ENCODE data around the gene GJB6. TPM values are rescaled to one million over a fixed set of nuclear protein-coding genes. Genes with fewer than 3 reads are reported as not detected.

The GJB6 gene
- total and polyA plus RNA-seq, 2 donors from 2014 or later: not detected

DNA sequence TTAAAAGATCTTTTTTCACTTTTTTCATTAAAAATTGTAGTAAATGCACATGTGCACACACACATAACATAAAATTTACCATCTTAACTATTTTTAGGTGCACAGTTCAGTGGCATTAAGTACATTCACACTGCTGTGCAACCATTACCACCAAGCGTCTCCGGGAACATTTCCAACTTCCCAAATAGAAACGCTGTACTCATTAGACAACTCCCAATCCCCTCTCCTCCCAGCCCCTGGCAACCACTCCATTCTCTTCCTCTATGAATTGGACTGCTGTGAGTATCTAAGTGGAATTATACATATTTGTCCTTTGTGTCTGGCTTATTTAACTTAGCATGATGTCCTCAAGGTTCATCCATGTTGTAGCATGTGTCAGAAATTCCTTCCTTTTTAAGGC, 50.9 kb downstream of the GJB6 start:
- TF ChIP-seq CTCF (IDR thresholded peaks at IDR 0.05; ENCODE audit: borderline replicate concordance, extremely low read depth, insufficient read depth): no peak
- Histone ChIP-seq H3K4me3 (ENCODE audit: low read length in 3 of 3) (no peak overlapping the region), H3K4me1 (ENCODE audit: control insufficient read depth in 2 of 3, insufficient read depth in 2 of 3, low read depth in 1 of 3, low read length in 3 of 3) (peaks cover 0 to 2% (median 0%) of the 10 kb centered on the region in 3 donors), H3K9ac (ENCODE audit: low read length in 3 of 3) (no peak overlapping the region), H3K9me3 (ENCODE audit: control insufficient read depth in 2 of 3, insufficient read depth in 1 of 3, low read length in 3 of 3) (no peaks in the 10 kb centered on the region), H3K27ac (ENCODE audit: low read depth in 2 of 2, low read length in 2 of 2) (no peak overlapping the region), H3K36me3 (ENCODE audit: control insufficient read depth in 2 of 3, insufficient read depth in 3 of 3, low read length in 3 of 3) (no peaks in the 10 kb centered on the region), H3K27me3 (ENCODE audit: control insufficient read depth, insufficient read depth, low read length) (peaks cover 3% of the 10 kb centered on the region)
- DNase-seq: no peak
- intact Hi-C loops (cut with DNase I): no loop called here
- FAIRE-seq: no peak

GRCh38 chr13:20178156-20178555, 54.0 kb downstream of the GJB6 start:
- intact Hi-C loops (cut with DNase I): no loop called here
- Histone ChIP-seq H3K27me3 (ENCODE audit: control insufficient read depth, insufficient read depth, low read length) (peaks cover 3% of the 10 kb centered on the region), H3K36me3 (ENCODE audit: control insufficient read depth in 2 of 3, insufficient read depth in 3 of 3, low read length in 3 of 3) (no peaks in the 10 kb centered on the region), H3K4me1 (ENCODE audit: control insufficient read depth in 2 of 3, insufficient read depth in 2 of 3, low read depth in 1 of 3, low read length in 3 of 3) (no peaks in the 10 kb centered on the region), H3K9ac (ENCODE audit: low read length in 3 of 3) (no peak overlapping the region), H3K9me3 (ENCODE audit: control insufficient read depth in 2 of 3, insufficient read depth in 1 of 3, low read length in 3 of 3) (no peaks in the 10 kb centered on the region), H3K27ac (ENCODE audit: low read depth in 2 of 2, low read length in 2 of 2) (no peak overlapping the region), H3K4me3 (ENCODE audit: low read length in 3 of 3) (no peak overlapping the region)
- TF ChIP-seq CTCF (IDR thresholded peaks at IDR 0.05; ENCODE audit: borderline replicate concordance, extremely low read depth, insufficient read depth): no peak
- DNase-seq (no peak), FAIRE-seq (no peak)

- H3K36me3 ChIP-seq (ENCODE audit: control insufficient read depth in 2 of 3, insufficient read depth in 3 of 3, low read length in 3 of 3): no peaks in the 10 kb centered on the region
- DNase-seq (peak in 3 of 5 donors; percentile 31 to 74 (median 66)), FAIRE-seq (no peak)
- no peak overlapping the region for H3K4me3 ChIP-seq (ENCODE audit: low read length in 3 of 3)
- intact Hi-C loops (cut with DNase I): no loop called here
- peaks cover 3% of the 10 kb centered on the region for H3K27me3 ChIP-seq (ENCODE audit: control insufficient read depth, insufficient read depth, low read length)
- no peaks in the 10 kb centered on the region for H3K9me3 ChIP-seq (ENCODE audit: control insufficient read depth in 2 of 3, insufficient read depth in 1 of 3, low read length in 3 of 3)
- H3K4me1 ChIP-seq (ENCODE audit: control insufficient read depth in 2 of 3, insufficient read depth in 2 of 3, low read depth in 1 of 3, low read length in 3 of 3): no peaks in the 10 kb centered on the region
- no peak overlapping the region for H3K9ac ChIP-seq (ENCODE audit: low read length in 3 of 3)
- no peak overlapping the region for H3K27ac ChIP-seq (ENCODE audit: low read depth in 2 of 2, low read length in 2 of 2)
- no peak for TF ChIP-seq CTCF (IDR thresholded peaks at IDR 0.05; ENCODE audit: borderline replicate concordance, extremely low read depth, insufficient read depth)
These were observed 54.9 kb downstream of the GJB6 start for GRCh38 chr13:20177049-20177831.

Data from kidney (tissue), 14 donors.